ENCODE measurements around the gene NOS1AP.
"Not testable (repeated sequence)": the region's sequence is repeated elsewhere in the genome, so short reads cannot be mapped to it uniquely, and the experiment has no call there.

Gene NOS1AP

DNA sequence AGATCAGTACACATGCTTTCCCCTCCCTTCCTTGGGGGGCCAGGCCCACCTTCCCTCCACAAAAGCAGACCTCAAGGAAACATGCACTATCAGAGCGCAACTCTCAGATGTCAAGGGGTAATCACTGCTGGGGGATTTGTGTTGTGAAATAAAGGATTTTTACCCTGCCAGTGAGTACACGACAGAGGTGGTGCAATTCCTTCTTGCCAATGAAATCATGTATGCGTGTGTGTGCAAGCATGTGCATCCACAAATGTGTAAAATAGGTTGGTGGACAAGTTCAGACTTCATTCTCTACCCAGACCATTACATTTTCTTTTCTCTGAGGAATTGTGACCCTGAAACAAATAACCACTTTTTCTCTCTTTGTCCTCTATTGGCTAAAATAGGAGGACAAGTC is 9.8 kb upstream of the NOS1AP start:
- no peak for DNase-seq (ENCODE audit: low spot score)

GRCh38 chr1:162060314-162060713 is 9.2 kb upstream of the NOS1AP start:
- no peak for DNase-seq (ENCODE audit: low spot score)

- DNase-seq (ENCODE audit: low spot score), result no peak
These were observed 6.9 kb upstream of the NOS1AP start for GRCh38 chr1:162062542-162063015.

GRCh38 chr1:162065016-162065415 is 4.5 kb upstream of the NOS1AP start:
- no peak for DNase-seq (ENCODE audit: low spot score)

DNA sequence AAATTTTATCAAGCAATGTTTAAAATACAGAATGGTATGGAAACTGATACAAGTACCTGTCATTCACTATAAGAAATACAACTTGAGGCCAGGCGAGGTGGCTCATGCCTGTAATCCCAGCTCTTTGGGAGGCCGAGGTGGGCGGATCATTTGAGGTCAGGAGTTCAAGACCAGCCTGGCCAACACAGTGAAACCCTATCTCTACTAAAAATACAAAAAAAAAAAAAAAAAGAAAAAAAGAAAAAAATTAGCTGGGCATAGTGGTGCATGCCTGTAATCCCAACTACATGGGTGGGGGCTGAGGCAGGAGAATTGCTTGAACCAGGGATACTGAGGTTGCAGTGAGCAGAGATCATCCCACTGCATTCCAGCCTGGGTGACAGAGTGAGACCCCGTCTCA is 2.7 kb upstream of the NOS1AP start:
- not testable (repeated sequence) for DNase-seq (ENCODE audit: low spot score)

- no peak for DNase-seq (ENCODE audit: low spot score)
These were observed 2.0 kb upstream of the NOS1AP start for GRCh38 chr1:162067466-162067865.

DNA sequence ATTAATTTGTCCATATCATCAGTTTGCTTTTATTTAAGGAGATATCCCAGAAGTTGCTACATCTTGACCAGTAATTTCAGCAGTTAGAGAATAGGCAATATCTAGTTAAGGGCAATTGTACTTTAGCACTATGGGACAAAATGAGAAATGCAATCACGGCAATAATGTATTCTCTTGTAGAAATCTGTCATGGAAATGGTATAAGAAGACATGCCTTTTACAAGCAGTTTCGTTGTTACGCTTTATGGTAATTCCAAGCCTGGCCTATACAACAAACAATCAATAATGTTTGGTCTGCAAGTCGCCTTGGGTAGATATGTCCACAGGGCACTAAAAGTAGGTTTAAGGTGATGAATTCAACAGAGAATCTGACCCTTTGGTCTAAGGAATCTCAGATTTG is 1.2 kb upstream of the NOS1AP start:
- no peak for DNase-seq (ENCODE audit: low spot score)

DNA sequence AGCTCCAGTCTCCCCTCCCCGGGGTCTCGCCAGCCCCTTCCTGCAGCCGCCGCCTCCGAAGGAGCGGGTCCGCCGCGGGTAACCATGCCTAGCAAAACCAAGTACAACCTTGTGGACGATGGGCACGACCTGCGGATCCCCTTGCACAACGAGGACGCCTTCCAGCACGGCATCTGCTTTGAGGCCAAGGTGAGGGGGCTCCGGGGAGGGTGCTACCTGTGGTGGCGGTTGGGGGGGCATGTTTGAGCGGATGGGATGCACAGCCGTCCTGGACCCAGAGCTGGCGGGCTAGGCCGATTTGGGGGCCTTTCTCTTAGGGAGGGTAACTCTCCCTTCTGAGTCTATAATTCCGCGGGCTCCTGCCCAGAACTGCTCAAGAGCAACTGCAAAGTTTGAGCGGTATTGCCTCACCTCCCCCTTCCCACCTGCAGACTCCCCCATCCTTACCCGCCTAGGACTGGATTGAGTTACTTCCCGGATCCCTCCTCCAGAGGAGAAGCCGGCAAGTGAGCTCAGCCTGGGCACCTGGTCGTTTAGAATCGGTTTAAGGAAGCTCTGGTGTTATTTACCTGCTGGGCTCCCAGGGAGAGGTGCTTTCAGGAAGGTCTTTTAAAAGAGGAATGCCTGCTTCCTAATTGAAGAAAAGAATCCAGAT is 730 bp downstream of the NOS1AP start:
- no peak for DNase-seq (ENCODE audit: low spot score)

GRCh38 chr1:162070825-162071224 is 1.3 kb downstream of the NOS1AP start:
- DNase-seq (ENCODE audit: low spot score), result no peak

DNA sequence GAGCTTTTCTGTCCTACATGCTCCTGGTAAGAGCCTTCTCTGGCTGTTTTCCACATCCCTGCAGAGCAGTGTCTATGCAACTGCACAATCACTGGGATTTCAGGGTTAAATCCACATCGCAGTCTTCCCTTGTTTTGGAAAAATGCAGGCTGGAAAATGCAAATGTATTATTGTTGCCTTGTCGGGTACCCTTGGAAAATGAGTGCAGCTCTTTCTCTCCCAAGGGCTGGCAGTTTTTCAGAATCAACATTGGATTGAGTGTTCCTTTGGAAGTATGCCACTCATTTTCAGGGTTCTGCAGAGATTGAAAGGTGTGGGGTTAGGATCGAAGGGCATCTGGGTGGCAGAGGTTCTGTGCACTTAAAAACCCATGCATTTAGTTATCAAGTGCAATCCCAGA is 3.2 kb downstream of the NOS1AP start:
- DNase-seq (ENCODE audit: low spot score), result no peak

DNA sequence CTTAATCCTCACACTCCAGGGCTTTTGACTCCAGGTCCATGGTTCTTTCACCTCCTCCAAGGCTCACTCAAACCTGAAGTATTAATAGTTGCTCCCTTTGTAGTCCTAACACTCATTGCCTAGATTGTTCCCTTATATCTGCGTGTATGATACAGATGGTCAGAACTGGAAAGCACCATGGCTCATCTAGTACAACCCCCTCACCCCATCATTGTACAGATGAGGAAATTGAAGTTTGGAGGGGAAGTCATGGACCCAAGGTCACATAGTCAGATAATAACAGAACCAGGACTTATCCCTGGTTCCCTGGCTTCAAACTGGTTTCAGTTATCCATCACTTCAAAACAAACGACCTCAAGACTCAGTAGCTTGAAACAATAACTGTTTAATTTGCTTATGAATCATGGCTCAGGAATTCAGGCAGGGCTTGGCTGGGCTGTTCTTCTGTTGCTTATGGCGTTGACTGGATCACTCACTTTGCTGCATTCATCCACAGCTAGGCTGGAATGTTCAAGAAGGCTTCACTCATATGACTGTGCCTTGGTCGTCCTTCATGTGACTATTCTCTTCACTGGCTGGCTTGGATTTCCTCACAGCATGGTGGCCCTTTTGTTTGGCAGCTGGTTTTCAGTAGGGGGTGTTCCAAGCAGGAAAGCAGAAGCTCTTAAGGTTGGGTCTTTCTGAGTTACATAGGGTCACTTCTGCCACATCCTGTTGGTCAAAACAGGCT is 5.0 kb downstream of the NOS1AP start:
- DNase-seq (ENCODE audit: low spot score), result no peak

GRCh38 chr1:162075862-162076261 is 6.4 kb downstream of the NOS1AP start:
- no peak for DNase-seq (ENCODE audit: low spot score)

GRCh38 chr1:162077648-162078299 is 8.3 kb downstream of the NOS1AP start:
- DNase-seq (ENCODE audit: low spot score), result no peak

GRCh38 chr1:162079030-162079429 is 9.5 kb downstream of the NOS1AP start:
- no peak for DNase-seq (ENCODE audit: low spot score)

DNA sequence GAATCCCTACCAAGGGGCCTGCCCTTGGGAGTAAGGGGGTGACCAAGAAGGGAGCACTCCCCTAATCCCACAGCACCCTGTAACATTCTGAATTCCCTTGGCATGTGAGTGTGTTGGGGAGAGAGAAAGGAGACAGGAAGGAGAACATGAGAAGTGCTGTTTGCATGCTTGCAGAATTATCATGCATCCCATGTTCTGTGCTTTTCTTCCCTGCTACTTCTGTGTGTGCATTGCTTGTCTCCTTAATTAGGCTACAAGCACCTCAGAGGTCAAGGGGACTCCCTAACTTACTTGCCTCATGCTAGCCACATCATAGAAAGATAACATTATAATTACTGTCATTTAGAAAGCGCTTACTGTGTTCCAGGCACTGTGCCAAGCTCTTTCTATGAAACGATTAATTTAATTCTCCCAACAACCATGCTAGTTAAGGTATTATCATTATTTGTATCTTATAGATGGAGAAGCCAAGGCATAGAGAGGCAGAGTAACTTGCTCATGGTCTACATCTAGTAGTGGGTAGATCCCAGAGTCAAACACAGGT is 11.1 kb downstream of the NOS1AP start:
- DNase-seq (ENCODE audit: low spot score), result no peak

DNA sequence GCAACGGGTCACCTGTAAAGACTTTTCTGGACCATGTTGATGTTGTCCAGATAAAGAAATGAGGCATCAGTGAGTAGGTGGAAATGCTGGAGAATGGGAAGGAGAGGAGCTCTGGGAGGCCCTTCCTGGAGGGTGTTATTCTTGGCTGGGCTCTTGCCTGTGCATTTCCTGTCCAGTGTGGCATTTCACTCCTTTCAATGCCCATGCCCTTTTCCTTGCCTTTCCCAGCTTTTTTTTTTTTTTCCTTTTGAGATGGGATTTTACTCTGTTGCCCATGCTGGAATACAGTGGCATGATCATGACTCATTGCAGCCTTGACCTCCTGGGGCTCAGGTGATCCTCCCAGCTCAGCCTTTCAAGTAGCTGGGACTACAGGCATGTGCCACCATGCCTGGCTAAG is 11.8 kb downstream of the NOS1AP start:
- no peak for DNase-seq (ENCODE audit: low spot score)

DNA sequence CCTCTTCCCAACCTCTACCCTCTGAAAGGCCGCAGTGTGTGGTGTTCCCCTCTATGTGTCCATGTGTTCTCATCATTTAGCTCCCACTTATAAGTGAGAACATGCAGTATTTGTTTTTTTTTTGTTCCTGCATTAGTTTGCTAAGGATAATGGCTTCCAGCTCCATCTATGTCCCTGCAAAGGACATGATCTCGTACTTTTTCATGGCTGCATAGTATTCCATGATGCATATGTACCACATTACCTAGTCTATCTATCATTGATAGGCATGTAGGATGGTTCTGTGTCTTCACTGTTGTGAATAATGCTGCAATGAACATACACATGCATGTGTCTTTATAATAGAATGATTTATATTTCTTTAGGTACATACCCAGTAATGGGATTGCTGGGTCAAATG is 12.6 kb downstream of the NOS1AP start:
- not testable (repeated sequence) for DNase-seq (ENCODE audit: low spot score)

- DNase-seq (ENCODE audit: low spot score), result no peak
These were observed 13.8 kb downstream of the NOS1AP start for GRCh38 chr1:162083273-162083672.

DNA sequence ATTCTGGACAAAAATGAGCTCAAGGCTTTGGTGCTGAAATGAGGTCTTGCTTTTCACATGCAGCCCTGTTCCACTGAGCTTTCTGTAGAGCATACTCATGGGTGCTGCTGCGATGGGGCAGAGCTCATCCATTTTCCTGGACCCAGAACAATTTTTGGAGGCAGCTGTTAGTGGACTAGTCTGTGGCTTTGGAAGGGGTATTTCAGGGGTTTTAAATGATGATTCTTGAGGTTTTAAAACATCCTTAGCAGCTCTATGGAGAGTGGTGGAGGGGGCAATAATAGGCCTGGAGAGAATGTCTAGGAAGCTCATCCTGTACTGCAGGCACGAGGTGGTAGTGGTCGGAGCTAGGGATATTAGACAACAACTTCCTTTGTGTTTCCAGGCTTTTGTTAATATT is 16.5 kb downstream of the NOS1AP start:
- DNase-seq (ENCODE audit: low spot score), result no peak

DNA sequence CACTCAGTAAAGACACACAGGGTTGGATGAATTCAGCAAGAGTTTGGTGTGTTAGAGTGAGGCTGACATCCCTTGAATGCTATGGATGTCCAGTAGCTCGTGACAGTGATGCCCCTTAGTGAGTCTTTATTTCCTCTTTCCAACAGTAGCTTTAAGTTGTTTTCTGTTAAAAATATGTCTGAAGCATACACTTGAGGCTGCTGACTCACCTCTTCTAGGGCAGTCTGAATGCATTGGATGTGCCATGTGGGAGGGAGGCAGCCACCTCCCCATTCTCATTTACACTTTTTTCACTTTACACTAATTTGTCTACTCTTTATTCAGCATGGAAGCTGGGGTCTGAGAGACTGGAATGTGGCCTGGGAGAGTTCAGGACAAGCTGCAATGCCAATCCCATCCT is 17.6 kb downstream of the NOS1AP start:
- DNase-seq (ENCODE audit: low spot score), result no peak

DNA sequence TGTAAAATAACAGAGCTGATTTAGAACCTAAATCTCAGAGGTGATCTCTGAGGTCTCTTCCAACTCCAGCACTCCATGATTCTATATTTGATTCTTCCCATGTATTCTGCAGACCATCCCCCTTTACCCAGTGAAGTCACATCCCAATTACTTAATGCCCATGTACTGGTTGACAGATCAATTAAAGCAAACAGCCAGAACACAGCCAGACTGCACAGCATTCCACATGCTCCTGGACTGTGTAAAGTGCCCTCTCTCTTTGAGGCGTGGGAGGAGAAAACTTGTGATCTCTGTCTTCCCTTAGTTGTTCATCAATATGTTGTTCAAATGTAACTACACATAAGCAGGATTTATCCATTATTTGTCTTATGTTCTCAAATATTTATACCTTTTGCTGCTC is 18.1 kb downstream of the NOS1AP start:
- no peak for DNase-seq (ENCODE audit: low spot score)

DNA sequence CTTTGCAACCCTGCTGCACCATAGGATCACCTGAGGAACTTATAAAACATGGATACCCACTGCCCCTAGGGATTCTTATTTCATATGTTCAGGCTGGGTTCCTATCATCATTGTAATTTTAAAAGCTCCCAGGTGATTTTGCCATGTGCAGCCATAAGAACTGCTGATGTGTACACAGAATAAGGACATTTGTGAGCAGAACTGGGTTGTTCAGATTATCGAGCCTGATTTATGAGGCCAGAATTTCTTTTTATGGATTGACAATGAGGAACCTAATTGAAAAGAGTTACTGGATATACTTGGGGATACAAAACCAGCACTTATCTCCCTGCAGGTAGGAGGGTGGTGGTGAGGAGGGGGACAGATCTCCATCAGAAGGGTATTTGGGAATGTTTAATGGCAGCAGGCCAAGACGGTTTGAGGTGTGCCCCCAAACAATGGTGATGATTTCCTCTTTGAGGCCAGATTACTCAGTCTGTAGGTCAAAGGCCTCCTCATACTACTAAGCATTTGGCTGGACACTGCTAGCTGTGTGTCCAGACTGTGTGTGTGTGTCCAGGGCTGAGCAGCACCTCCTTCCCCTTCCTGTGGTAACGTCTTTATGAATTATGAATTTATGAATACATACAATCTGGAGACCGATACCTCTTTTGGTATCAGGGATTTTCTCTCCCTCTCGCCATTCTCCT is 18.9 kb downstream of the NOS1AP start:
- DNase-seq (ENCODE audit: low spot score), result no peak
